MCF 10A (cell line): ENCODE data around the gene ZNF117. TPM values are rescaled to one million over a fixed set of nuclear protein-coding genes. Genes with fewer than 3 reads are reported as not detected.
"Not testable (repeated sequence)": the region's sequence is repeated elsewhere in the genome, so short reads cannot be mapped to it uniquely, and the experiment has no call there.

Experiments used
- Bru-seq: library from RNA; stranded (reverse); fragments of 400-500 nt; gene quantifications from one replicate; lab custom pipeline; 2021; lab: Mats Ljungman, UMichigan
- BruChase-seq, 2 experiments: library from RNA; stranded (reverse); fragments of 400-500 nt; gene quantifications; one replicate each; lab custom pipeline; 2021; lab: Mats Ljungman, UMichigan
- BruUV-seq: library from RNA; stranded (reverse); fragments of 400-500 nt; replicated peaks from 2 replicates; lab custom pipeline; 2021; lab: Mats Ljungman, UMichigan
- CTCF ChIA-PET: fragments of 300-600 bp; sonication (Branson Sonifier 250); formaldehyde crosslinking; extraction: SDS; loops from one replicate; lab custom pipeline; 2021; ENCODE audit warnings: antibody characterized with exemption, inconsistent platforms; lab: Yijun Ruan, JAX
- POLR2A ChIA-PET: fragments of 300-600, 350-650 bp; sonication (Branson Sonifier 250); formaldehyde crosslinking; extraction: SDS; loops from one replicate; lab custom pipeline; 2020; ENCODE audit warnings: antibody characterized with exemption, inconsistent platforms; lab: Yijun Ruan, JAX
- DNase-seq: peaks from one replicate; pipeline ENCODE4 v3.0.0-alpha.2; 2018; ENCODE audit not compliant: unreplicated experiment
- H3K27ac Mint-ChIP-seq: one replicate; pipeline ENCODE4 v1.8.0; 2022; ENCODE audit warnings: mild to moderate bottlenecking, low read depth, mixed read lengths; ENCODE audit not compliant: unreplicated experiment
- H3K27me3 Mint-ChIP-seq: one replicate; pipeline ENCODE4 v1.8.0; 2022; ENCODE audit warnings: mixed read lengths; ENCODE audit not compliant: insufficient read depth, unreplicated experiment
- H3K36me3 Mint-ChIP-seq: one replicate; pipeline ENCODE4 v1.8.0; 2022; ENCODE audit warnings: mild to moderate bottlenecking, moderate library complexity, mixed read lengths; ENCODE audit not compliant: insufficient read depth, unreplicated experiment
- H3K4me1 Mint-ChIP-seq: one replicate; pipeline ENCODE4 v1.8.0; 2022; ENCODE audit warnings: mixed read lengths; ENCODE audit not compliant: insufficient read depth, unreplicated experiment
- H3K4me3 Mint-ChIP-seq: one replicate; pipeline ENCODE4 v1.8.0; 2022; ENCODE audit warnings: mild to moderate bottlenecking, moderate library complexity, mixed read lengths; ENCODE audit not compliant: unreplicated experiment
- H3K9me3 Mint-ChIP-seq: one replicate; pipeline ENCODE4 v1.8.0; 2022; ENCODE audit warnings: mixed read lengths; ENCODE audit not compliant: unreplicated experiment
- intact Hi-C: fragments of 100-400 bp; cut with micrococcal nuclease; formaldehyde crosslinking; loops from 2 replicates; pipeline ENCODE4 v1.14.1; 2022
- long read RNA-seq: library from polyadenylated mRNA; stranded (forward); transcript quantifications from one replicate; pipeline ENCODE4 v2.0.0, GENCODE V29; 2022
- total RNA-seq: library from RNA; stranded (reverse); gene quantifications from 2 replicates; pipeline ENCODE4 v1.2.3, GENCODE V29; 2022
- TF ChIP-seq, protein P1 (sequence below): fragments of 200-600 bp; IDR thresholded peaks from one replicate; pipeline ENCODE4 v1.8.0; 2022; ENCODE audit warnings: antibody characterized with exemption, mild to moderate bottlenecking; ENCODE audit not compliant: unreplicated experiment

The ZNF117 gene
- 3.2 and 4.8 TPM in 2 replicates for total RNA-seq
- percentile 68 among the genes with signal in this experiment for Bru-seq, nascent RNA
- percentile 90 among the genes with signal in this experiment for BruChase-seq, experiment 1, labeled RNA remaining after a 6-hour chase
- BruChase-seq, experiment 2, labeled RNA remaining after a 2-hour chase = percentile 84 among the genes with signal in this experiment
- long read RNA-seq, full-length matches to known transcripts = 1 of 3 reads
- long read RNA-seq, partial matches to known transcripts = 0 of 3 reads
- long read RNA-seq, other reads (novel, unspliced or antisense) = 2 of 3 reads

DNA sequence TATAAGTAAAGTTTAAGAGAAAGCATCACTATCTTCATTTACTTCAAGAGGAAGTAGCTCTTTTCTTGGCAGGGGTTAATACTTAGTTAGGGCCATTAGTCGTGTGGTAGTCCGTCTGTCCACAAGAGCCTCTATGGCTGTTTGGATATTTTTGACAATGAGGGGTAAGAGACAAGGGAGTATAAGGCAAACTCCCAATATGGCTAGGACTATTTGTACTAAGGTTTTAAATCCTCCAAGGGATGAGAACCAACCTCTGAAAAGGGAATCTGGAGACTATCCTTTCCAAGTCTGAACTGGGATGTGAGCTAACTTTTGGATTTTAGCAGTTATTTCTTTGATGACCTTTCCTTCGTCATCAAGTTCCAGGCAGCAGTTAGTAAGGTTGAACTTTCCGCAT lies at the start of gene ZNF117:
ZNF117 (minus strand) TSS at position 101 of the 400 bp plus-strand sequence.
- TF ChIP-seq, protein P1, sequence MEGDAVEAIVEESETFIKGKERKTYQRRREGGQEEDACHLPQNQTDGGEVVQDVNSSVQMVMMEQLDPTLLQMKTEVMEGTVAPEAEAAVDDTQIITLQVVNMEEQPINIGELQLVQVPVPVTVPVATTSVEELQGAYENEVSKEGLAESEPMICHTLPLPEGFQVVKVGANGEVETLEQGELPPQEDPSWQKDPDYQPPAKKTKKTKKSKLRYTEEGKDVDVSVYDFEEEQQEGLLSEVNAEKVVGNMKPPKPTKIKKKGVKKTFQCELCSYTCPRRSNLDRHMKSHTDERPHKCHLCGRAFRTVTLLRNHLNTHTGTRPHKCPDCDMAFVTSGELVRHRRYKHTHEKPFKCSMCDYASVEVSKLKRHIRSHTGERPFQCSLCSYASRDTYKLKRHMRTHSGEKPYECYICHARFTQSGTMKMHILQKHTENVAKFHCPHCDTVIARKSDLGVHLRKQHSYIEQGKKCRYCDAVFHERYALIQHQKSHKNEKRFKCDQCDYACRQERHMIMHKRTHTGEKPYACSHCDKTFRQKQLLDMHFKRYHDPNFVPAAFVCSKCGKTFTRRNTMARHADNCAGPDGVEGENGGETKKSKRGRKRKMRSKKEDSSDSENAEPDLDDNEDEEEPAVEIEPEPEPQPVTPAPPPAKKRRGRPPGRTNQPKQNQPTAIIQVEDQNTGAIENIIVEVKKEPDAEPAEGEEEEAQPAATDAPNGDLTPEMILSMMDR = no peak
- Mint-ChIP-seq H3K36me3 (peaks cover 7% of the 10 kb centered on the region), H3K27ac (no peak within 1 kb of the TSS), H3K27me3 (no peaks in the 10 kb centered on the region), H3K9me3 (peaks cover 41% of the 10 kb centered on the region), H3K4me1 (no peaks in the 10 kb centered on the region), H3K4me3 (no peak within 1 kb of the TSS)
- intact Hi-C loops = no loop called here
- POLR2A ChIA-PET = no interaction called here
- CTCF ChIA-PET = interaction anchor here (0.5 to 0.6 kb wide), 2 partner anchors 861 to 1081 kb away, joined by 3 read pairs; no protein-coding TSS in a partner anchor
- BruUV-seq = no TSS peak
- no peak for DNase-seq

DNA sequence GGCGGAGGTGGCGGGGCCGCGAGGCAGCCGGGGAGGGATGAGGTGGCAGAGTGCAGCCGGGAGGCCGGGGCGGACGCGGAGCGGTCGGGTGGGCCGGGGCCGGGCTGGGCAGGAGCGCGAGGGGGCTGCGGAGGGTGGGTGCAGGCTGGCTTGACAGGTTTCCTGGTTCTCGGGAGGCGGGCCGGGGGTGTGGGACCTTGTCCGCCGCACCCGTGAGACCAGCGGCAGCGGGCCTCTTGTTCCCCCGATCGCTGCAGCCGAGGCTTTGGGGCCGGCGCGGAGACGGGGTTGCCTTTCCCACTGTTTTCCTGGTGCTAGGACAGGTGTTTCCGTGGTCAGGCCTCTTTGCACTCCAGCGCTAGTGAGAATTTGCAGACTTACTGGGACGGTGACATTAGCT lies 47.9 kb upstream of the ZNF117 start:
- intact Hi-C loops = loop anchor here (5.0 kb wide), 1 partner anchor 86 kb away; no protein-coding TSS in a partner anchor
- not testable (repeated sequence) for BruUV-seq, H3K36me3 Mint-ChIP-seq, H3K4me1 Mint-ChIP-seq, H3K27me3 Mint-ChIP-seq, H3K9me3 Mint-ChIP-seq
- peak; percentile 32 for DNase-seq
- Mint-ChIP-seq H3K27ac (peak overlapping the region; percentile 61), H3K4me3 (peak overlapping the region; percentile 80)
- ChIA-PET CTCF (interaction anchor here (1.7 kb wide), 1 partner anchor 11 kb away, joined by 3 read pairs; no protein-coding TSS in a partner anchor), POLR2A (interaction anchor here (0.6 to 6.4 kb wide), 5 partner anchors 11 to 1125 kb away, joined by 3 to 53 read pairs (median 4); partner anchors contain the start of gene ERV3-1)

DNA sequence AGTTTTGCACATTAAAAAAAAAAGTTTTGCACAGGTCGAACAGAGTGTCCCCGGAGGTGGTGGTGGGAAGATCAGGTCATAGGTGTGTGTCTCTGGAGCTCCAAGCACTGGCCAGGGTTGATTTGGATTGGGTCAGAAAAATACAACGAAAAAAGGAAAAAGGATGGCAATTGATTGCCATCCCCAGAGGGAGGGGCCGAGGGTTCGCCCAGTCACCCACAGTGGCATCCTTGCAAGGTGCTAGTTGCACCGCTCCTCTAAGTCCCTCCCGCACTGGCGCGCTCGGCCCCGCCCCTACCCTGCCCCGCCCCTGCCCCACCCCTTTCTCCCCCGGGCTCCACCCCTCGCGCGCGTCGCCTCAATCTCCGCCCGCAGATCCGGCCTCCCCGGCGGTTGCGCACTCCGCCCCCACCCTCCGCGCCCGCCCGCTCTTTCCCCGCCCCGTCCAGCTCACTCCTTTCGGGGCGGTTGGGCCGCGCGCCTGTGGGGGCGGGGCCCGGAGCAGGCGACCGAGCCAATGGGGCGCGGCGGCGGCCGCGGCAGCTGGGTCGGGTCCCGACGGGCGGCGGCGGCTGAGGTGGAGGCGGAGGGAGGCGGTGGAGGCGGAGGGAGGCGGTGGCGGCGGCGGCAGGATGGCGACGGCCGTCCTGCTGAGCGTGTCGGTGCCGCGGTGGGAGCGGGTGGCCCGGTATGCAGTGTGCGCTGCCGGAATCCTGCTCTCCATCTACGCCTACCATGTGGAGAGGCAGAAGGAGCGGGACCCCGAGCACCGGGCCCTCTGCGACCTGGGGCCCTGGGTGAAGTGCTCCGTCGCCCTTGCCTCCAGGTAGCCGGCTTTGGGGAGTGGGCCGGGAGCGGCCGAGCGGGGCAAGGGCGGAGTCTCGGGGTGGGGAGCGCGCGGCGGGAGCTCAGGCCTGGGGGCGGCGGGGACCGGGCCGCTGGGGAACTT lies 47.2 kb upstream of the ZNF117 start:
- H3K4me1 Mint-ChIP-seq = peaks cover 7% of the 10 kb centered on the region
- intact Hi-C loops = loop anchor here (5.0 kb wide), 1 partner anchor 86 kb away; no protein-coding TSS in a partner anchor
- TF ChIP-seq, protein P1 = no peak
- BruUV-seq = no TSS peak
- peak; percentile 91 for DNase-seq
- peak overlapping the region; percentile 61 for H3K27ac Mint-ChIP-seq
- no peaks in the 10 kb centered on the region for H3K36me3 Mint-ChIP-seq
- ChIA-PET CTCF (interaction anchor here (0.7 kb wide), 2 partner anchors 41 to 729 kb away, joined by 3 read pairs; no protein-coding TSS in a partner anchor), POLR2A (interaction anchor here (1.0 to 6.4 kb wide), 4 partner anchors 12 to 371 kb away, joined by 3 to 53 read pairs (median 4); partner anchors contain the start of gene ERV3-1)
- H3K9me3 Mint-ChIP-seq = no peaks in the 10 kb centered on the region
- peak overlapping the region; percentile 80 for H3K4me3 Mint-ChIP-seq
- no peaks in the 10 kb centered on the region for H3K27me3 Mint-ChIP-seq

GRCh38 chr7:65036526-65036925 lies 45.7 kb upstream of the ZNF117 start:
- intact Hi-C loops = loop anchor here (5.0 kb wide), 1 partner anchor 84 kb away; no protein-coding TSS in a partner anchor
- not testable (repeated sequence) for H3K36me3 Mint-ChIP-seq, BruUV-seq, H3K27ac Mint-ChIP-seq, H3K27me3 Mint-ChIP-seq, H3K4me3 Mint-ChIP-seq, H3K9me3 Mint-ChIP-seq, H3K4me1 Mint-ChIP-seq, DNase-seq
- CTCF ChIA-PET = interaction anchor here (0.6 kb wide), 2 partner anchors 39 to 384 kb away, joined by 3 to 4 read pairs; no protein-coding TSS in a partner anchor
- POLR2A ChIA-PET = interaction anchor here (0.6 to 6.4 kb wide), 2 partner anchors 30 to 66 kb away, joined by 3 to 53 read pairs; partner anchors contain the start of gene ERV3-1

GRCh38 chr7:65035469-65035868 lies 44.6 kb upstream of the ZNF117 start:
- H3K27ac Mint-ChIP-seq, CTCF ChIA-PET, BruUV-seq, H3K27me3 Mint-ChIP-seq, H3K4me1 Mint-ChIP-seq, POLR2A ChIA-PET, H3K4me3 Mint-ChIP-seq, H3K36me3 Mint-ChIP-seq, H3K9me3 Mint-ChIP-seq, DNase-seq: not testable (repeated sequence)
- intact Hi-C loops = loop anchor here (5.0 kb wide), 1 partner anchor 83 kb away; no protein-coding TSS in a partner anchor

DNA sequence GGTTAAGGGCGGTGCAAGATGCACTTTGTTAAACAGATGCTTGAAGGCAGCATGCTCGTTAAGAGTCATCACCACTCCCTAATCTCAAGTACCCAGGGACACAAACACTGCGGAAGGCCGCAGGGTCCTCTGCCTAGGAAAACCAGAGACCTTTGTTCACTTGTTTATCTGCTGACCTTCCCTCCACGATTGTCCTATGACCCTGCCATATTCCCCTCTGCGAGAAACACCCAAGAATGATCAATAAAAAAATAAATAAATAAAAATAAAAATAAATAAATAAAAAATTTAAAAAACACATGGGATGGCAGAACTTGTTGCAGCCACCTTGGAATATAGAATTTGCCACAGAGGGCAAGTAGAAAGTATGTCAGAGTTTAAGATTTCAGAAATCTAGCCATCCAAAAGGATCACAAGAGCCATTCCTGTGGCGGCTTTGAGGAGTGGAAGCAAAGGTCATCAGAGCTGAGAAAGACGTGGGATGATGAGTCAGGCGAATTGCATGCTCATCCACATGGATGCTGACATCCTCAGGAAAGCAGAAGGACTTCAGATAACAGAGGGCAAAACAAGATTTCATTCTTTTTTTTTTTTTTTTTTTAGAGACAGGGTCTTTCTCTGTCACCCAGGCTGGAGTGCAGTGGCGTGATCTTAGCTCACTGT lies 43.4 kb upstream of the ZNF117 start:
- H3K27me3 Mint-ChIP-seq, DNase-seq, BruUV-seq, H3K36me3 Mint-ChIP-seq, H3K4me3 Mint-ChIP-seq, intact Hi-C loops, H3K4me1 Mint-ChIP-seq, H3K9me3 Mint-ChIP-seq, H3K27ac Mint-ChIP-seq: not testable (repeated sequence)
- ChIA-PET POLR2A (interaction anchor here (0.6 to 0.9 kb wide), 2 partner anchors 47 to 317 kb away, joined by 3 read pairs; no protein-coding TSS in a partner anchor), CTCF (interaction anchor here (0.6 to 0.7 kb wide), 2 partner anchors 17 to 163 kb away, joined by 3 read pairs; no protein-coding TSS in a partner anchor)
